HL-60/S4 treated with phorbol 12-myristate 13-acetate at 8.2 ng/mL for 4 days and 3 days (cell line): ENCODE results near the gene KCNQ1.

Source experiments
- in situ Hi-C: fragments of 300-500 bp; cut with MboI; formaldehyde crosslinking; loops from 2 replicates; pipeline ENCODE4 v1.15.0; 2022; ENCODE audit warnings: low sequenced_read_pairs

The KCNQ1 gene

DNA sequence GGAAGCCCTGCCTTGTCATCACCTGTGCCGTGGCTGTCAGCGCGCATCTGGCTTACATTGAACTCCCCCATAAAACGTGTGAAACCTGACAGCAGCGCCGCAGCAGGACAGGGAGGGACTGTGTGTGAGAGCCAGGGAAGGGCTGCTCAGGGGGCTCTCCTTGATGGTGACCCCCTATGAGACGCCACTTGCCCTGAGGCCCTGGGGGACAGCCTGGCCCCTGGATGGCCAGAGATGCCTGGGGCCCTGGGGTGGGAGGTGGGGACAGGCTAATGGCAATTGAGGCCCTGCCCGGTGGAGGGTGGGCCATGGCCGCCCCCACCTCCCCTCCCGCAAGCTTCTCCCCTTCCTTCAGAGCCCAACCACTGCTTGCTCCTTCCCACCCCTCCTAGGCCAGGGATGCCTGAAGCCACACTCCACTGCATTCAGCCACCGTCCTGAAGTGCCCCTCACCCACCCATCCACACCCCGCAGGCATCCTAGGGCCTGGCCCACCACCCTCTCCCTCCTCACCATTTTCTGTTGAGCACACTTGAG, 290.3 kb downstream of the KCNQ1 start:
- in situ Hi-C loops = no loop called here

GRCh38 chr11:2736577-2737225, 291.9 kb downstream of the KCNQ1 start:
- in situ Hi-C loops = no loop called here

- in situ Hi-C loops = no loop called here
Observed at GRCh38 chr11:2737226-2737590, 292.4 kb downstream of the KCNQ1 start.

DNA sequence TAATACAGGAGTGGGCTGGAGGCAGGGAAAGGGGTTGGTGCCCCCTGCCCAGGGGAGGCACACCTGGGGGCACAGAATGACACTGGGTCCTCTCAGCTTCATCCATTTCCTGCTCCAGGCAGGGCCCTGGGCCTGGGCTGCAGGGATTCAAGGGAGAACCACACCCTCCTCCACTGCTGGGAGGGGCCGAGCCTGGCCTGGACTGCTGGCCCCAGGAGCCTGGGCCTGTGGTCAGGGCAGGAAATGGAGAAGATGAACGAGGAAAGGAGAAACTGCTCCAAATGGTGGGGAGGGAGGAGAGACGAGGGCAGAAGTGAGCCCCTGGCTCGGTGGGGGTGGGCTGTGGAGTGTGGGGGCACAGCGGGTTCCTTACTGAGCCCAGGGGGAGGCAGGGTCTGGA, 293.1 kb downstream of the KCNQ1 start:
- in situ Hi-C loops = no loop called here

- in situ Hi-C loops = no loop called here
Observed at GRCh38 chr11:2738551-2739431, 294.0 kb downstream of the KCNQ1 start.

DNA sequence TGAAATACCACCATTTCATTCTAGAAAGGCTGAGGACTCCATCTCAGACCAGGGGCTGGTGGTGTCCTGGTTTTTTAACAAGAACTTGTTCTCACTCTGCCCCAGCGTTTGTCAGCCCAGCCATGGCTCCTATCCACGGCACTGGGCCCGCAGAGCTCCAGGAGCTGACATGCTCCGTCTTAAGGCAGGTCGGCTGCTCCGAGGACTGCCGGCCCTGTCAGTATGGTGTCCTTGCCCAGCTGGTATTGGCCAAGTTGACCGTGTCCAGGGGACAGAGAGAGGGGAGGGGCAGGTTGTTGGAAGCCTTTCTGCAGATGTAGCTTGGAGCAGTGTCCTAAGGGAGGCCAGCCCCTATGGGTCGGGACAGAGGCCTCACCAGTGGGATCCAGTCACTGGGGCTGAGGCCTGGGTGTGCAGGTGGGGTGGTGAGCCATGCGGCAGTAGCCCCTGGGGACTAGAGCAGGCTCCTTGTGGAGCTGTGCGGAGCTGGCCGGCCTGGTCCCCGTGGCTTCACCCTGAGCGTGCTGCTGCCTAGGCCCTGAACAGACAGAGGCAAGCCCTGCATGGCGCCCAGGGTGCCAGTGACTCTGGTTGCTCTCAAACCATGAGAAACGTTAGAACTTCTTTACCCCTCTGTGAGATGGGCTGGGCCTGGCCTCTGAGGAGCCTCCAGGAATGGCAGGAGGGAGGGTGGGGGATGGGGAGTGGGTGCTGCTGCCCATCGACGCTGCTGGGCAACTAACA, 294.9 kb downstream of the KCNQ1 start:
- in situ Hi-C loops = no loop called here

GRCh38 chr11:2740275-2740940, 295.6 kb downstream of the KCNQ1 start:
- in situ Hi-C loops = no loop called here

DNA sequence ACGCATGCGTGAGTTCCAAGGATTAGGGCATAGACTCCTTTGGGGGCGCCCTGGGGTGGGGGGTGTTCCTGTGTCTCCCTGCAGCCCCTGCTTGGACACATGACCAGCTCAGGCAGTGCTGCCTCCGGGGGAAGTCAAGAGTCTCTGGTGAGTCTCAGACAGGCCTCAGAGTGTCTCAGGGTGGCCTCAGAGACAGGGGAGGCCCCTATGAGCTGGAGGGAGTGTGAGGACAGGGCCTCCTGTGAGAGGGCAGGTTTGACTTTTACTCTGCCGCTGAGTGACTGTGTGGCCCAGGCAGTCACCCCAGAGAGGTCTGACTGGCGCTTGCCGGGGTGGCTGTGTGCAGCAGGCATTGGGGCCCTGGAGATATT, 296.2 kb downstream of the KCNQ1 start:
- in situ Hi-C loops = no loop called here

- in situ Hi-C loops = no loop called here
Observed at GRCh38 chr11:2741377-2742131, 296.7 kb downstream of the KCNQ1 start.

GRCh38 chr11:2742201-2742600, 297.4 kb downstream of the KCNQ1 start:
- in situ Hi-C loops = no loop called here

DNA sequence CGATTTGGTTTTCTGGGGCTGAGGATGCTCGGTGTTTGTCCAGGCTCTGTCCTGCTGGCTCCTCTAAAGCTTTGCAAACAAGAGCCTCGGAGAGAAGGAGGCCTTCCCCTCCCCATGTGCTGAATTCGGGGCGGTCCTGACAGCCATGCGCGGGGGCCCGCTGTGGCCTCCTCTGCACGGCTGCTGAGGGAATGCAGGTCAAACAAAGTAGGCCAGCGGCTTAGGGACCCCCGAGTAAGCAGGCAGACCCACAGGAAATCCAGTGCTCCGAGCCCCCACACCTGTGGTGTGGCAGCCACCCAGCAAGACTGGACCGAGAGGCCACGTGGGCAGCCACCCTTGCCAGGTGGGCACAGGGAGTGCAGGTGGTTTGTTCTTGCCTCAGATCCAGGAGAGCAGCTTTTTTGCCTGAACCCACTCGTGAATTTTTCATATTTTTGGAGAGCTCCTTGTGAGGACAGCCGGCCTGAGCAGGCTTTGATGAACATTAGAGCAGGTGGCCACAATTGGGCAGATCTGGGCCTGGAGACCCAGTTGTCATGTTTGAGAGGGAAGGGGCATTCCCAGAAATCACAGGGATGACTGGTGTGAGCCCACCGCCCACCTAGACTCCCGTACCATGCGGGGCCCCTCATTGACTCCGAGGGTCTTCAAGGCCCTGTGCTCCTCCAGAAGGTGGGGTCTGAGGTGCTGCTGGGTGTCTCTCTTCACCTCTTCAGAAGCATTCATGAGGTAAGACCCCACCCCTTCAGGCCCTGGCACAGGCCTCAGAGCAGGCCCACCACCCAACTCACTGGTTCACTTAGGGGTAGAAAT, 298.0 kb downstream of the KCNQ1 start:
- in situ Hi-C loops = no loop called here

DNA sequence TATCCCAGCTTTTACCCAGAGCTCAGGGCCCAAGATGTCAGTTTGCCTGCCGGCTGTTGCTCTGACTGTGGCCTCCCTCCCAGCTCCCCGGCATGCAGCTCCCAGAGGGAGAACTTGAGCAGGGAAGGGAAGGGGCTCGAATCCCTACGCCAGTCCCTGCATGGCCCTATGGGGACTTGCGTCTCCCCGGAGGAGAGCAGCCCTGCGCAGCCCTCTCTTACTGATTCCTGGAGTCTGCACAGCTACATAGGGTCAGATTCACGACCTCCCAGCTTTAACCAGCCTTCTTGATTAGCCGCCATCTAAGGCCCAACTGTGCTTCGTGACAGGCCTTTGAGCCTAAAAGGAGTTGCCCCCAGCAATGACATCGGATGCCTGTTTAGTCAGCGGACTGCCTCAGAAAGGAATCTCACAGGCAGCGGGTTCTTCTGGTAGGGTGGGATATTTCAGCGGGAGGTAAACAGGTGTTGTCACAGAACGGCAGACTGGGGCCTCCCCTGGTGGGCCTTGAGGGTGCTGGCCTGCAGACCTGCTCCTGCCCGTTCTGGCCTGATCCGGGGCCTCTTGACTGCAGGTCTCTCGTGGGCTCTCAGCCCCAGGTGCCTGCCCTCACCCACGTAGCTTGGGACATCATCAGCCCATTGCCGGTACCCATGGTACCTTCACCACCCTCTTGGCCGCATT, 298.8 kb downstream of the KCNQ1 start:
- in situ Hi-C loops = no loop called here

DNA sequence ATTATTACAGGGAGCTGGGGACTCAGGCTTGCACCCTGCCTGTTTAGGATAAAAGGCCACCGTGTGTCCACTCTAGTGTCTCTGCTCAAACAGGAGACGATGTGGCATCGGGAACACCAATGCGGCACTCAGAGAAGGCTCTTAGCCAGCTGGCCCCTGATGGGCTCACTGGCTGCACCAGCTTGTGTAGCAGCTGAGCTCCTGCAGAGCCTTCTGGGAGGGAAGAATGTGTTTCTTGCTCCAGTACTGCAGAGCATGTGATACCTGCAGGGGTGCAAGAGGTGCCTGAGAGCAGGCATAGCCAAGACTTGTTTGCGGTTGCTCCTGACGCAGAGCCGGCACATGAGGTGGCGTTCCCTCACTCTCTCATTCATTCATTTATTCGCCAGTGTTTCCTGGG, 299.4 kb downstream of the KCNQ1 start:
- in situ Hi-C loops = no loop called here

- in situ Hi-C loops = no loop called here
Observed at GRCh38 chr11:2745511-2745910, 300.7 kb downstream of the KCNQ1 start.

GRCh38 chr11:2746401-2747247, 301.8 kb downstream of the KCNQ1 start:
- in situ Hi-C loops = no loop called here

DNA sequence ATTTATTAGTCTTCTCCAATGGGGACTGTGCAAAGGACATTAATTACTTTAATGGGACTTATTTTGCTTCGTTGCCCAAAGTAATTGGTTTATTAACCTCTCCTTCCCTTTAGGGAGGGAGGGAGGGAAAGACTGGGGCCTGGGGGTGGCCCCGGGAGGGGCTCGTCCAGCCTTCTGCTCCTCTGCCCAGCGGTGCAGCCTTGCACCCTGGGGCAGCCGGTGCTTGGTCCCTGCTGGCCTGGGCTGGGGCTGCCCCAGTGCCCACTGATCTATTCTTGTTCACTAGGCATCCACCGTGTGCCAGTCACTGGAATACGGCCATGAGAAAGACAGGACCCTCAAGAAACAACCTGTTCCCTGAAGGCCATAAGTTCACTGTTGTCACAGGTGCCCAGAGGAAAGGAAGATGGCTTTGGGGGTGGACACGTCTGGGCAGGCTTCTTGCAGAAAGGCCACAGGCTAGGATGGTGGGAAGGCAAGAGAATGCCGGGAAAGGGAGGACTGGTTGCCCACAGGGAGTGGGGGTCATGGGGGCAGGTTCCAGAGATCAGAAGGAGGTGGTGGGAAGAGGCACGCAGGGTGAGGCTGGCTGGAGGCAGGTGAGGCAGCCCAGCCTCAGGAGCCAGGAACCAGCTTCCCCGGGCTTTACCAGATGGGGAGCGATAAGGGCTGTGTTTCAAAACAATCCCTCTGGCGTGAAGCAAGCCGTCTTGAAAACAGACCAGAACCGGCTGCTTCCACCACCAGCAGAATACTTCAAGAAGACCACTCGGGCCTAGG, 302.6 kb downstream of the KCNQ1 start:
- in situ Hi-C loops = no loop called here
